Erythroblast (primary cell): ENCODE measurements around the gene RAPGEF2.

ENCODE experiments used
- GATA1 ChIP-seq: IDR thresholded peaks from 2 replicates; pipeline ENCODE4 v1.6.1; 2011; ENCODE audit warnings: low read depth, mild to moderate bottlenecking, control low read depth, low read length, moderate library complexity
- POLR2A ChIP-seq: IDR thresholded peaks from 2 replicates; pipeline ENCODE4 v1.6.1; 2011; ENCODE audit warnings: mild to moderate bottlenecking, low read length

- TF ChIP-seq POLR2A, result no peak
- TF ChIP-seq GATA1, result no peak
These were observed 89.1 kb downstream of the RAPGEF2 start for GRCh38 chr4:159191989-159192388.
